ENCODE measurements around the gene RNF130.

RNF130 gene

GRCh38 chr5:180054226-180054625, 17.3 kb downstream of the RNF130 start:
- no peak for TF ChIP-seq ZNF70 (CRISPR knock-in tag; IDR thresholded peaks at IDR 0.05)
- TF ChIP-seq, protein P1, sequence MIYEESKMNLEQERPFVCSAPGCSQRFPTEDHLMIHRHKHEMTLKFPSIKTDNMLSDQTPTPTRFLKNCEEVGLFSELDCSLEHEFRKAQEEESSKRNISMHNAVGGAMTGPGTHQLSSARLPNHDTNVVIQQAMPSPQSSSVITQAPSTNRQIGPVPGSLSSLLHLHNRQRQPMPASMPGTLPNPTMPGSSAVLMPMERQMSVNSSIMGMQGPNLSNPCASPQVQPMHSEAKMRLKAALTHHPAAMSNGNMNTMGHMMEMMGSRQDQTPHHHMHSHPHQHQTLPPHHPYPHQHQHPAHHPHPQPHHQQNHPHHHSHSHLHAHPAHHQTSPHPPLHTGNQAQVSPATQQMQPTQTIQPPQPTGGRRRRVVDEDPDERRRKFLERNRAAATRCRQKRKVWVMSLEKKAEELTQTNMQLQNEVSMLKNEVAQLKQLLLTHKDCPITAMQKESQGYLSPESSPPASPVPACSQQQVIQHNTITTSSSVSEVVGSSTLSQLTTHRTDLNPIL (CRISPR knock-in tag; IDR thresholded peaks at IDR 0.05; ENCODE audit: low read depth), result no peak
- TF ChIP-seq BACH2 (CRISPR knock-in tag; IDR thresholded peaks at IDR 0.05; ENCODE audit: borderline replicate concordance), result no peak
- TF ChIP-seq TOX (CRISPR knock-in tag; IDR thresholded peaks at IDR 0.05; ENCODE audit: borderline replicate concordance), result no peak
- no peak for TF ChIP-seq CSDC2 (CRISPR knock-in tag; IDR thresholded peaks at IDR 0.05)
- no peak for TF ChIP-seq ZFP30 (CRISPR knock-in tag; IDR thresholded peaks at IDR 0.05)
- TF ChIP-seq OSR1 (CRISPR knock-in tag; IDR thresholded peaks at IDR 0.05), result no peak
- TF ChIP-seq ZNF8 (CRISPR knock-in tag; IDR thresholded peaks at IDR 0.05), result no peak
- no peak for TF ChIP-seq ZC3H10 (CRISPR knock-in tag; IDR thresholded peaks at IDR 0.05)
- TF ChIP-seq RARB (CRISPR knock-in tag; IDR thresholded peaks at IDR 0.05), result no peak
- no peak for ATAC-seq

- ATAC-seq, result no peak
Observed at GRCh38 chr5:180053061-180053602, 18.4 kb downstream of the RNF130 start.

DNA sequence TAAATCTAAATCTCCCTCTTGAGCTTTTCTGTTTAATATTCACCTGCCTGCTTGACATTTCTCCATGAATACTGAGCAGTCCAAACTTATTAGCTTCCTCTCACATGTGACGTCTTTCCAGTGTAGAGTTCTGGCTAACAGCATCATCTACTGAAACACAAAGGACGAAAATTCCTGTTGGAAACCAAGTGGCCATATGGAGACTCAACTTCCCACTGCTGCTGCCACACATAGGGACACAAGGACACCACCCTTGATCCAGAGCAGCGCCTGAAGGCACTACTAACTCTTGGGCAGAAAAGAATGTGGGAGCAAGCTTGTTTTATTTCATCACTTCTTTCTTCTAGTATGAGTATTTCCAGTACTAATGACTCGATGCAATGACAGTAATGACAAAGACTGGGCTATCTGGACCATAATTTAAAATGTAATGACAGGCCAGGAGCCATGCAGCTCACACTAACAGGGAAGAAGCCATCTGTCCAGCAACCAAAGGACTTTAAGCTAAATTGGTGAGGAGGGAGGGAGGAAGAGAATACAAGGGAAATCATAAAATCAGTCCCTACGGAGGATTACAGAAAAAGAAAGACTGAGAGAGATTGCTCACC, 19.2 kb downstream of the RNF130 start:
- no peak for ATAC-seq
- no peak for TF ChIP-seq TCF4 (CRISPR knock-in tag; IDR thresholded peaks at IDR 0.05; ENCODE audit: borderline replicate concordance)
- no peak for TF ChIP-seq PPARA (CRISPR knock-in tag; IDR thresholded peaks at IDR 0.05; ENCODE audit: borderline replicate concordance)
- TF ChIP-seq ZFP3 (CRISPR knock-in tag; IDR thresholded peaks at IDR 0.05), result no peak
- TF ChIP-seq, protein P2, sequence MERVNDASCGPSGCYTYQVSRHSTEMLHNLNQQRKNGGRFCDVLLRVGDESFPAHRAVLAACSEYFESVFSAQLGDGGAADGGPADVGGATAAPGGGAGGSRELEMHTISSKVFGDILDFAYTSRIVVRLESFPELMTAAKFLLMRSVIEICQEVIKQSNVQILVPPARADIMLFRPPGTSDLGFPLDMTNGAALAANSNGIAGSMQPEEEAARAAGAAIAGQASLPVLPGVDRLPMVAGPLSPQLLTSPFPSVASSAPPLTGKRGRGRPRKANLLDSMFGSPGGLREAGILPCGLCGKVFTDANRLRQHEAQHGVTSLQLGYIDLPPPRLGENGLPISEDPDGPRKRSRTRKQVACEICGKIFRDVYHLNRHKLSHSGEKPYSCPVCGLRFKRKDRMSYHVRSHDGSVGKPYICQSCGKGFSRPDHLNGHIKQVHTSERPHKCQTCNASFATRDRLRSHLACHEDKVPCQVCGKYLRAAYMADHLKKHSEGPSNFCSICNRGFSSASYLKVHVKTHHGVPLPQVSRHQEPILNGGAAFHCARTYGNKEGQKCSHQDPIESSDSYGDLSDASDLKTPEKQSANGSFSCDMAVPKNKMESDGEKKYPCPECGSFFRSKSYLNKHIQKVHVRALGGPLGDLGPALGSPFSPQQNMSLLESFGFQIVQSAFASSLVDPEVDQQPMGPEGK (CRISPR knock-in tag; IDR thresholded peaks at IDR 0.05; ENCODE audit: borderline replicate concordance), result no peak
- no peak for TF ChIP-seq ESRRG (CRISPR knock-in tag; IDR thresholded peaks at IDR 0.05)
- TF ChIP-seq ZNF8 (CRISPR knock-in tag; IDR thresholded peaks at IDR 0.05), result no peak
- no peak for TF ChIP-seq ZC3H10 (CRISPR knock-in tag; IDR thresholded peaks at IDR 0.05)
- TF ChIP-seq, protein P1 (CRISPR knock-in tag; IDR thresholded peaks at IDR 0.05; ENCODE audit: low read depth), result no peak
- TF ChIP-seq GLIS3 (CRISPR knock-in tag; IDR thresholded peaks at IDR 0.05), result no peak
- TF ChIP-seq ISL1 (CRISPR knock-in tag; IDR thresholded peaks at IDR 0.05), result no peak
- TF ChIP-seq SNAI2 (CRISPR knock-in tag; IDR thresholded peaks at IDR 0.05), result no peak

More at GRCh38 chr5:180053061-180053602, 18.4 kb downstream of the RNF130 start:
- TF ChIP-seq CSDC2 (CRISPR knock-in tag; IDR thresholded peaks at IDR 0.05) (no peak), POU6F1 (CRISPR knock-in tag; IDR thresholded peaks at IDR 0.05; ENCODE audit: borderline replicate concordance, low read depth) (no peak), SNAI2 (CRISPR knock-in tag; IDR thresholded peaks at IDR 0.05) (no peak), GLIS3 (CRISPR knock-in tag; IDR thresholded peaks at IDR 0.05) (no peak), ZFP3 (CRISPR knock-in tag; IDR thresholded peaks at IDR 0.05) (no peak), ZNF565 (CRISPR knock-in tag; conservative IDR thresholded peaks at IDR 0.05; ENCODE audit: low read depth) (no peak), ZFP30 (CRISPR knock-in tag; IDR thresholded peaks at IDR 0.05) (no peak), ISL1 (CRISPR knock-in tag; IDR thresholded peaks at IDR 0.05) (no peak), ZNF8 (CRISPR knock-in tag; IDR thresholded peaks at IDR 0.05) (no peak), ZNF70 (CRISPR knock-in tag; IDR thresholded peaks at IDR 0.05) (no peak), TCF4 (CRISPR knock-in tag; IDR thresholded peaks at IDR 0.05; ENCODE audit: borderline replicate concordance) (no peak), BACH2 (CRISPR knock-in tag; IDR thresholded peaks at IDR 0.05; ENCODE audit: borderline replicate concordance) (no peak), ZC3H10 (CRISPR knock-in tag; IDR thresholded peaks at IDR 0.05) (no peak), PPARA (CRISPR knock-in tag; IDR thresholded peaks at IDR 0.05; ENCODE audit: borderline replicate concordance) (no peak)
- TF ChIP-seq, protein P3, sequence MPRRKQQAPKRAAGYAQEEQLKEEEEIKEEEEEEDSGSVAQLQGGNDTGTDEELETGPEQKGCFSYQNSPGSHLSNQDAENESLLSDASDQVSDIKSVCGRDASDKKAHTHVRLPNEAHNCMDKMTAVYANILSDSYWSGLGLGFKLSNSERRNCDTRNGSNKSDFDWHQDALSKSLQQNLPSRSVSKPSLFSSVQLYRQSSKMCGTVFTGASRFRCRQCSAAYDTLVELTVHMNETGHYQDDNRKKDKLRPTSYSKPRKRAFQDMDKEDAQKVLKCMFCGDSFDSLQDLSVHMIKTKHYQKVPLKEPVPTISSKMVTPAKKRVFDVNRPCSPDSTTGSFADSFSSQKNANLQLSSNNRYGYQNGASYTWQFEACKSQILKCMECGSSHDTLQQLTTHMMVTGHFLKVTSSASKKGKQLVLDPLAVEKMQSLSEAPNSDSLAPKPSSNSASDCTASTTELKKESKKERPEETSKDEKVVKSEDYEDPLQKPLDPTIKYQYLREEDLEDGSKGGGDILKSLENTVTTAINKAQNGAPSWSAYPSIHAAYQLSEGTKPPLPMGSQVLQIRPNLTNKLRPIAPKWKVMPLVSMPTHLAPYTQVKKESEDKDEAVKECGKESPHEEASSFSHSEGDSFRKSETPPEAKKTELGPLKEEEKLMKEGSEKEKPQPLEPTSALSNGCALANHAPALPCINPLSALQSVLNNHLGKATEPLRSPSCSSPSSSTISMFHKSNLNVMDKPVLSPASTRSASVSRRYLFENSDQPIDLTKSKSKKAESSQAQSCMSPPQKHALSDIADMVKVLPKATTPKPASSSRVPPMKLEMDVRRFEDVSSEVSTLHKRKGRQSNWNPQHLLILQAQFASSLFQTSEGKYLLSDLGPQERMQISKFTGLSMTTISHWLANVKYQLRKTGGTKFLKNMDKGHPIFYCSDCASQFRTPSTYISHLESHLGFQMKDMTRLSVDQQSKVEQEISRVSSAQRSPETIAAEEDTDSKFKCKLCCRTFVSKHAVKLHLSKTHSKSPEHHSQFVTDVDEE (CRISPR knock-in tag; IDR thresholded peaks at IDR 0.05), result no peak
- TF ChIP-seq, protein P4, sequence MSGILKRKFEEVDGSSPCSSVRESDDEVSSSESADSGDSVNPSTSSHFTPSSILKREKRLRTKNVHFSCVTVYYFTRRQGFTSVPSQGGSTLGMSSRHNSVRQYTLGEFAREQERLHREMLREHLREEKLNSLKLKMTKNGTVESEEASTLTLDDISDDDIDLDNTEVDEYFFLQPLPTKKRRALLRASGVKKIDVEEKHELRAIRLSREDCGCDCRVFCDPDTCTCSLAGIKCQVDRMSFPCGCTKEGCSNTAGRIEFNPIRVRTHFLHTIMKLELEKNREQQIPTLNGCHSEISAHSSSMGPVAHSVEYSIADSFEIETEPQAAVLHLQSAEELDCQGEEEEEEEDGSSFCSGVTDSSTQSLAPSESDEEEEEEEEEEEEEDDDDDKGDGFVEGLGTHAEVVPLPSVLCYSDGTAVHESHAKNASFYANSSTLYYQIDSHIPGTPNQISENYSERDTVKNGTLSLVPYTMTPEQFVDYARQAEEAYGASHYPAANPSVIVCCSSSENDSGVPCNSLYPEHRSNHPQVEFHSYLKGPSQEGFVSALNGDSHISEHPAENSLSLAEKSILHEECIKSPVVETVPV (CRISPR knock-in tag; IDR thresholded peaks at IDR 0.05), result no peak

Data from SK-N-SH treated with all-trans-retinoic acid at 6 μM for 48 hours (cell line).